GM06990 (cell line): ENCODE measurements around the gene GMNN.
A peak's percentile ranks its signal among the peaks of the same experiment; 100 is the strongest.
"Not testable (repeated sequence)": the region's sequence is repeated elsewhere in the genome, so short reads cannot be mapped to it uniquely, and the experiment has no call there.

ENCODE experiments used
- DNase-seq: peaks from one replicate; pipeline ENCODE4 v3.0.0-alpha.2; 2011; ENCODE audit not compliant: insufficient read length; ENCODE audit errors: extremely low read depth
- H3K27me3 ChIP-seq: replicated peaks from 2 replicates; pipeline ENCODE4 v1.6.0; 2011; ENCODE audit warnings: low read length; ENCODE audit not compliant: control insufficient read depth, insufficient read depth
- H3K36me3 ChIP-seq: 2 replicates; pipeline ENCODE4 v1.5.1; 2011; ENCODE audit warnings: low read length; ENCODE audit not compliant: control insufficient read depth, insufficient read depth
- H3K4me3 ChIP-seq: replicated peaks from 2 replicates; pipeline ENCODE4 v1.5.1; 2011; ENCODE audit warnings: low read depth, mild to moderate bottlenecking, control low read depth, low read length
- TF ChIP-seq, protein P1 (sequence below): IDR thresholded peaks from 2 replicates; pipeline ENCODE4 v1.5.1; 2011; ENCODE audit warnings: low read length, control low read depth, mild to moderate bottlenecking, inconsistent platforms; ENCODE audit not compliant: insufficient read depth, poor library complexity, severe bottlenecking

Gene GMNN

GRCh38 chr6:24742216-24742738 lies 32.5 kb upstream of the GMNN start:
- DNase-seq = no peak

DNA sequence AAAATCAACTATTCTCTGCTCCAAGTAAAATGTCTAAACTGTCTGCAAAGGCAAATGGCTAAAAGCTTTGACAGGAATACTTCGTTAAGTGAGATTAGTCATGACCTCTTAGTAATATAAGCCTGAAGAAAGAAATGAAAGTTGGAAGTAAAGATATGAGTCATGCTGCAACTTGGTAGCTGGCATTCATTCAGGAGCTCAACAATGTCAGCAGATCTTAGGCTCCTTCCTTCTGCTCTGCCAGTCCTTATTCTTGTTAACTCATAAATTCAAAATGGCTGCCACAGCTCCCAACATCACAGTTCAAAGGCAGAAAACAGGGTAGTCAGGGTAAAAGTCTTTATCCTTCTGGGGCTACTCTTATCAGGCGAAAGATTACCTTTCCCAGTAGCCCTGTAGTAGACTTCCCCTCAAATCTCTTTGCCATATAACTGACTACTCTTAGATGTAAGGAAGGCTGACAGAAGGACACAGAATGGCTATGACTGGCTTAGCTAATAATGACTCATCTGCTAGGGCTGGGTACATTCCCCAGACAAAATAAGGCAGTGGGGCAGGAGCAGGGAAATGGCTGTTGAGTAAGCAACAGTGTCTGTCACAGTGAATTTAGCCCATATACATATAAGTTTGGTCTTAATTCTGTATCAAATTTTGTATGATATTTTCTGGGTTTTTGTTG lies 31.3 kb upstream of the GMNN start:
- H3K4me3 ChIP-seq = no peak overlapping the region
- peak; percentile 70 for DNase-seq
- TF ChIP-seq, protein P1, sequence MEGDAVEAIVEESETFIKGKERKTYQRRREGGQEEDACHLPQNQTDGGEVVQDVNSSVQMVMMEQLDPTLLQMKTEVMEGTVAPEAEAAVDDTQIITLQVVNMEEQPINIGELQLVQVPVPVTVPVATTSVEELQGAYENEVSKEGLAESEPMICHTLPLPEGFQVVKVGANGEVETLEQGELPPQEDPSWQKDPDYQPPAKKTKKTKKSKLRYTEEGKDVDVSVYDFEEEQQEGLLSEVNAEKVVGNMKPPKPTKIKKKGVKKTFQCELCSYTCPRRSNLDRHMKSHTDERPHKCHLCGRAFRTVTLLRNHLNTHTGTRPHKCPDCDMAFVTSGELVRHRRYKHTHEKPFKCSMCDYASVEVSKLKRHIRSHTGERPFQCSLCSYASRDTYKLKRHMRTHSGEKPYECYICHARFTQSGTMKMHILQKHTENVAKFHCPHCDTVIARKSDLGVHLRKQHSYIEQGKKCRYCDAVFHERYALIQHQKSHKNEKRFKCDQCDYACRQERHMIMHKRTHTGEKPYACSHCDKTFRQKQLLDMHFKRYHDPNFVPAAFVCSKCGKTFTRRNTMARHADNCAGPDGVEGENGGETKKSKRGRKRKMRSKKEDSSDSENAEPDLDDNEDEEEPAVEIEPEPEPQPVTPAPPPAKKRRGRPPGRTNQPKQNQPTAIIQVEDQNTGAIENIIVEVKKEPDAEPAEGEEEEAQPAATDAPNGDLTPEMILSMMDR = no peak

More at GRCh38 chr6:24742216-24742738, 32.5 kb upstream of the GMNN start:
- Histone ChIP-seq H3K36me3 (no peaks in the 10 kb centered on the region), H3K4me3 (no peak overlapping the region), H3K27me3 (no peaks in the 10 kb centered on the region)
- TF ChIP-seq, protein P1 = no peak

DNA sequence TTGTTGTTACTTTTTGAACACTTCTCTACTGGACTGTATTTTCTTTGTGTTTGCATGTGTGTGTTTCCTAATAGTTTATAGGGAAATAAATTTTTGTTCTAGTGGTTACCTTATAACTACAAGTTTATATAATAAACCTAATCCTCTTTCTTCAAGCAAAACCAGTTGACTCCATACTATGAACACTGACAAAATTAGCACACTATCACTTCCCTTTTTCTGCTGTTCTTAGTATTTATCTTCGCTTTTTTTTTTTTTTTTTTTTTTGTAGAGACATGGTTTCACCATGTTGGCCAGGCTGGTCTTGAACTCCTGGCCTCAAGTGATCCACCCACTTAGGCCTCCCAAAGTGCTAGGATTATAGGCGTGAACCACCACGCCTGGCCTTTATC lies 30.8 kb upstream of the GMNN start:
- peak; percentile 32 for DNase-seq
- TF ChIP-seq, protein P1 = no peak

More for the DNA sequence above, 31.3 kb upstream of the GMNN start:
- Histone ChIP-seq H3K36me3 (no peaks in the 10 kb centered on the region), H3K27me3 (no peaks in the 10 kb centered on the region)

DNA sequence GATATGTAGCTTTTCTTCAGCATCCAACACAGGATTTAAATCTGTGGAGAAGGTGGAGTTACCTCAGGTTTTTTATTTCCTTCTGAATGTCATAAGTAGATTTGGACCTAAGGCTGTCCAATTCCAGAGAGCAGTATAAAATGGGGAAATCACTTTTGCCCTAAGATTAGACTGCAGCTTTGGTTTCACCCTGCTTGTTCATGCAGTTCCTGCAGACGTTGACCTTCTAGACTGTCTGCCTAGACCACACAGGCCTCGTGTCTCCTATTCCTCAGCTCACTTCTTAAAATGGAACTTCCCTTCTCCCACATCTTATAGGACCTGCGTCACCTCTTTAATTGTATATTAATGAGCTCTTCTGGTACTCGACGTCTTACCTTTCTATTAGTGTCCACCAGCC lies 29.8 kb upstream of the GMNN start:
- no peak for DNase-seq
- TF ChIP-seq, protein P1 = no peak

More for the DNA sequence above, 30.8 kb upstream of the GMNN start:
- H3K36me3 ChIP-seq = no peaks in the 10 kb centered on the region
- no peak overlapping the region for H3K4me3 ChIP-seq
- no peaks in the 10 kb centered on the region for H3K27me3 ChIP-seq

DNA sequence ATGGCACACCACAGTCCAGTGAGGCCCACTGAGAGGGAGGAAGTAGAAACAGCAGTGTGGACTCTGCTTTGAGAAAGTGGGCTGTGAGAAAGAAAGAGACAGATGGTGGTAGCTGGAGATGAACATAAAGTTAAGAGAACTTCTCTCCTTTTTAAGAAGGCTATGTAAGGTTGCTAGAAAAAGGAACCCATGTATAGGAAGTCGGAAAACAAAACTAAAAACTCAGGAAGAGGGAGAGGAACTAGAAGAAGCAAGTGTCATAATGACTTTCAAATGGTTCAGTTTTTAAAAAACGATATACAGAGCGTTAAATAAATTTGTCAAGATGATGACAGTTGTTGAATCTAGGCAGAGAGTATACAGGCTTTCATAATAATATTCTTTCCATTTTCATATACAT lies 25.4 kb upstream of the GMNN start:
- TF ChIP-seq, protein P1 = no peak
- H3K36me3 ChIP-seq = no peaks in the 10 kb centered on the region
- no peak overlapping the region for H3K4me3 ChIP-seq
- no peak for DNase-seq
- H3K27me3 ChIP-seq = no peaks in the 10 kb centered on the region

More for the DNA sequence above, 29.8 kb upstream of the GMNN start:
- Histone ChIP-seq H3K36me3 (no peaks in the 10 kb centered on the region), H3K27me3 (no peaks in the 10 kb centered on the region), H3K4me3 (no peak overlapping the region)

DNA sequence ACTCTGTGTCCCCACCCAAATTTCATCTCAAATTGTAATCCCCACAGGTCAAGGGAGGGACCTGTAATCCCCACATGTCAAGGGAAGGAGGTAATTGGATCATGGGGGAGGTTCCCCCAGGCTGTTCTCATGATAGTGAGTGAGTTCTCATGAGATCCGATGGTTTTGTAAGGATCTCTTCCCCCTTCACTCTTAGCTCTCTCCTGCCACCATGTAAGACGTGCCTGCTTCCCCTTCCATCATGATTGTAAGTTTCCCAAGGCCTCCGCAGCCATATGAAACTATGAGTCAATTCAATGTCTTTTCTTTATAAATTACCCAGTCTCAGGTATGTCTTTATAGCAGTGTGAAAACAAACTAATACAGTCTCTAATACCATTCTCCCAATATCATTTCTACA lies 23.9 kb upstream of the GMNN start:
- not testable (repeated sequence) for H3K27me3 ChIP-seq, H3K36me3 ChIP-seq, DNase-seq, H3K4me3 ChIP-seq
